ENCODE results near the gene GPRIN1. TPM values are rescaled to one million over a fixed set of nuclear protein-coding genes. Genes with fewer than 3 reads are reported as not detected.
A peak's percentile ranks its signal among the peaks of the same experiment; 100 is the strongest.

Gene GPRIN1
- total RNA-seq, 1 donor from 2014 or later: 3.2 TPM

DNA sequence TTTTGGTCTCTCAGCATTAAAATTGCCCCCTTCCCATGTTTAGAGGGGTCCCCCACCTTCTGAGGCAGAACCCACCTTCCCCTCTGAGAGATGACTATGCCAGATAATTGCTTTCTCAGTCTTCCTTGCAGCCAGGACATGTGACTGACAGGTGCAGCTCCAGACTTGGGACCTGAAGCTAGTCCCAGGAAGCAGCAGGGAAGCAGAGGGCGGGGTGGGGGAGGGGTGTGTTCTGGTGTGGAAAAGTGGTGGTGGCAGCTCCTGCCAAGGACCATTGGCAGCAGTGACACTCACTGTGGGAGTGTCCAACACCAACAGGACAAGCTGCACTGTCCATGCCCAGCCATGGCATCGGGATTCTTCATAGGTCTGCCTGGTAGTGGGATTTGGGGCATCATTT lies 22.8 kb upstream of the GPRIN1 start:
- H3K36me3 Mint-ChIP-seq (ENCODE audit: low read depth): no peaks in the 10 kb centered on the region

DNA sequence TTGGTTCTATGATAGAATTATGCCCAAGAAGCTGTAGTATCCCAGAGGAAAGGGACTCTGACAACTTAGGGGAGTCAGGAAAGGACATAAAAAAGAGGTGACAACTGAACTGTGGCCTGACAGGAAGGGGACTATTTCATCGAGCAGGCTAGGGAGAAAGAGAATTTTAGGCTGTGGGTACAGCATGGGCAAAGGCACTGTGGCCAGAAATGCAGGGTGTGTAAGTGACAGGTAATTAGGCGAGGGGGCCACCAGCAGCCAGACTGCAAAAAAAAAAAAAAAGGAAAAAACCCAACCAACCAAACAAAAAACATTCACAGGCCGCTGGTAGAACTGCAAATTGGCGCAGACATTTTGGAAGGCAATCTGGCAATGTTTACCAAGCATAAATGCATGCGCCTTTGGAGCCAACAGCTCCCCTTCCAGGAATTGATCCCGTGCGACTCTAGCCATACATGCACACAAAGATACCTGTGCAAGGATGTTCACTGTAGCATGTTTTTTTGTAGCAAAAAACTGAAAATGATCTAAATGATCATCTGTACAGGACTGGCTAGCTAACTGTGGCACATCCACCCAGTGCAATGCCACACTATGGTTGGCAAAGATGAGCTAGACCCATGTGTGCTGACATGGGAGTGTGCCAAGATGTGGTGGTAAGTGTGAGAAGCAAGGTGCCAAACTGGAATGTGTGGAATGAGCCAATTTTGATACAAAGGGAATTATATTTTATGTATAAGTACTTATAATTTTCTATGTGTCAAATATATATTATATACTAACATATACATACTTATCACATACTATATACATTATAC lies 21.6 kb upstream of the GPRIN1 start:
- ATAC-seq (ENCODE audit: low read depth) (no peak), DNase-seq (no peak)
- Mint-ChIP-seq H3K4me3 (no peak overlapping the region), H3K4me1 (peaks cover 55% of the 10 kb centered on the region), H3K27me3 (peaks cover 30% of the 10 kb centered on the region), H3K9me3 (peaks cover 5% of the 10 kb centered on the region), H3K27ac (no peak overlapping the region), H3K36me3 (ENCODE audit: low read depth) (no peaks in the 10 kb centered on the region)
- TF ChIP-seq CTCF (IDR thresholded peaks at IDR 0.05): no peak
- POLR2A ChIA-PET: interaction anchor here (1.2 to 2.7 kb wide), 2 partner anchors 8 to 15 kb away, joined by 4 to 29 read pairs; partner anchors contain the start of gene TSPAN17
- intact Hi-C loops (cut with micrococcal nuclease): loop anchor here (5.0 kb wide), 1 partner anchor 94 kb away; the partner anchor contains the start of gene RNF44
- CTCF ChIA-PET: interaction anchor here (2.3 to 2.9 kb wide), 2 partner anchors 15 to 29 kb away, joined by 10 to 15 read pairs; partner anchors contain the start of gene TSPAN17

More for the DNA sequence above, 22.8 kb upstream of the GPRIN1 start:
- intact Hi-C loops (cut with micrococcal nuclease): loop anchor here (5.0 kb wide), 1 partner anchor 95 kb away; the partner anchor contains the start of gene RNF44
- ChIA-PET CTCF (no interaction called here), POLR2A (interaction anchor here (2.5 kb wide), 1 partner anchor 14 kb away, joined by 13 read pairs; the partner anchor contains the start of gene TSPAN17)
- Mint-ChIP-seq H3K4me1 (peaks cover 46% of the 10 kb centered on the region), H3K4me3 (no peak overlapping the region), H3K9me3 (peaks cover 5% of the 10 kb centered on the region), H3K27me3 (peaks cover 32% of the 10 kb centered on the region), H3K27ac (no peak overlapping the region)
- ATAC-seq (ENCODE audit: low read depth) (no peak), DNase-seq (no peak)
- TF ChIP-seq CTCF (IDR thresholded peaks at IDR 0.05): no peak

DNA sequence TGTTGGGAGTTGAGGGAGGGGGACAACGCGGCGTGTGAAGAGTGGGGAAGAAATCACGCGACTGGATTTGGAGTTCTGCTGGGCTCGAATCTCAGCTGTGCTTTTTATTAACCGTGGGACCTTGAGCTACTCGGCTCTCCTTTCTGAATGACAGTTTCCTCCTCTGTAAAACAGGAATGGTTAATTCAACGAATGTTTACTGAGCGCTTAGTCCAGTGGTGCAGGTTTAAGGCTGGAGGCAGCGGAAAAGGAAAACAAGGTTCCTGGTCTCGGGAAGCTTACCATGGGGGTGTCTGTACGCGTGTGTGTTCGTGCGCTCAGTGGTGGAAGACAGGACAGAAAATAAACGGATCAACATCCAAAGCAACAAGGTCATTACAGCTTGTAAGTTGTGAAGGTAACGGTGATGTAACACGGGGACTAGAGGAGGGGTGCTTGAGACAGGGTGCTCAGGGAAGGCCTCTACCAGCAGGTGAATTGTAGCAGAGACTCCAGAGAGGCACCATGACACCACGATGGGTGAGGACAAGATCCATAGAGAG lies 20.8 kb upstream of the GPRIN1 start:
- Mint-ChIP-seq H3K36me3 (ENCODE audit: low read depth) (no peaks in the 10 kb centered on the region), H3K4me1 (peaks cover 55% of the 10 kb centered on the region), H3K27ac (no peak overlapping the region), H3K27me3 (peaks cover 31% of the 10 kb centered on the region), H3K9me3 (peaks cover 5% of the 10 kb centered on the region), H3K4me3 (peak overlapping the region; percentile 77)
- ChIA-PET POLR2A (interaction anchor here (0.6 to 2.7 kb wide), 7 partner anchors 9 to 272 kb away, joined by 4 to 29 read pairs (median 7); partner anchors contain the start of genes RNF44 and TSPAN17), CTCF (interaction anchor here (1.0 to 2.9 kb wide), 5 partner anchors 9 to 56 kb away, joined by 3 to 15 read pairs (median 4); partner anchors contain the start of gene TSPAN17)
- no peak for TF ChIP-seq CTCF (IDR thresholded peaks at IDR 0.05)
- DNase-seq (no peak), ATAC-seq (ENCODE audit: low read depth) (peak; percentile 5)
- intact Hi-C loops (cut with micrococcal nuclease): loop anchor here (1.0 to 5.0 kb wide), 4 partner anchors 11 to 93 kb away; partner anchors contain the start of genes GPRIN1, RNF44 and TSPAN17

DNA sequence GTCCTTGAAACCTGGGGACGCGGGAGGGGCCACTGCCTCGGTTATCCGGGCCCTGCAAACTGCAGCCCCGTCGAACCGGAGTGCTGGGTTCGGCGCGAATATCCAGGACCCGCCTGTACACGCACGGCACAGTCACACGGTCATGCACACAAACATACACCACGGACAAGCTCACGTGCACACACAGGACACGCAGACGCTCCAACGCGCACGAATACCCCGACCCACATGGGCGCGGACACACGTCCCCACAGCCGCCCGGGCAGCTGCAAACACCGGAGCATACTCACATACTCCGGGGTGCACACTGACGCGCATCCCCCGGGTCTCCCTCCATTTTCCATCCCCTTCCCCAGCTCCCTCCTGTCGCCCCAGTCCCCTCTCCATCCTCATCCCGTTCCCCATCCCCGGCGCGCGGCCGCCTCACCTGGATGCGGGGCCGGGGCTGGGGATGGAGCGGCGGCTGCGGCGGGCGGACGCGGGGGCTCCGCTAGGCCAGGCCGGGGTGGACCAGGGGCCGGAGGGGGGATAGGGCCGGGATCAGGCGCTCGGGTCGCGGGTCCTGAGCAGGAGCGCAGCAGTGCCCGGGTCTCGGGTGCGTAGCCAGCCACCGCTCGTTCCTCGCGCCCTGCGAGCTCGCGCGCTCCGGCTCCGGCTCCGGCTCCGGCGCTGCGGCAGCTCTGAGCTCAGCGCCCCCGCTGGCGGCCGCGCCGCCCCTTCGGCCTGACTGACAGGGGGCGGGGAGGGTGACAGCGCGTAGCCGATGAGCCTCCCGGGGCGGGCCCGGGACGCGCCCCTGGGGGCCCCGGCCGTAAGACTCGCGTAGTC lies 20.1 kb upstream of the GPRIN1 start, which contains the start of the genes EIF4E1B and SNCB:
TSS of gene EIF4E1B (plus strand) at position 823 of the 828 bp plus-strand sequence. CDS start 12,113 bp downstream, outside the sequence.
TSS of gene SNCB (minus strand) at position 682 of the 828 bp plus-strand sequence. CDS start 880 bp downstream, outside the sequence.
- H3K4me1 Mint-ChIP-seq: peaks cover 51% of the 10 kb centered on the region
- CTCF ChIA-PET: interaction anchor here (1.0 to 2.9 kb wide), 5 partner anchors 9 to 55 kb away, joined by 3 to 15 read pairs (median 4); partner anchors contain the start of gene TSPAN17
- no peak for TF ChIP-seq CTCF (IDR thresholded peaks at IDR 0.05)
- no peak within 1 kb of the TSS for H3K27ac Mint-ChIP-seq
- H3K4me3 Mint-ChIP-seq: peak within 1 kb of the TSS; percentile 77
- H3K27me3 Mint-ChIP-seq: peaks cover 27% of the 10 kb centered on the region
- ATAC-seq (ENCODE audit: low read depth) (peak; percentile 97), DNase-seq (peak; percentile 69)
- H3K36me3 Mint-ChIP-seq (ENCODE audit: low read depth): no peaks in the 10 kb centered on the region
- no peaks in the 10 kb centered on the region for H3K9me3 Mint-ChIP-seq
- intact Hi-C loops (cut with micrococcal nuclease): loop anchor here (1.0 to 5.0 kb wide), 4 partner anchors 11 to 93 kb away; partner anchors contain the start of genes GPRIN1, RNF44 and TSPAN17
- POLR2A ChIA-PET: interaction anchor here (0.6 to 2.7 kb wide), 10 partner anchors 10 to 271 kb away, joined by 3 to 29 read pairs (median 6); partner anchors contain the start of genes RNF44 and TSPAN17
